ENCODE measurements around the gene SHF. TPM values are rescaled to one million over a fixed set of nuclear protein-coding genes. Genes with fewer than 3 reads are reported as not detected.

The SHF gene
- total RNA-seq, 4 donors from 2014 or later, result 4.4 to 10.0 (median 7.4) TPM

DNA sequence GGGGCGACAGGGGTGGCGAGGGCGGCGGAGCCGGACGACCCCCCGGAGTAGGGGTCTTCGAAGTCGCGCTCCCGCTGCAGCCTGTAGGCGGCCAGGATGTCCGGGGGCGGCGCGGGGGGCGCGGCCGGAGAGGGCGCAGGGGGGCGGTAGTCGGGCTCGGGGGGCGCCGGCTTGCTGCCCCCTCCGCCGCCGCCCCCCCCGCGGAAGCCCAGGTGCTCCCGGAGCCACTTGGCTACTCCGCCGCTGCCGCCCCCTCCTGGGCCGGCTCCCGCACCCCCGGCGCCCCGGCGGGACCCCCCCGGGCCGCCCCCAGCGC is 230 bp downstream of the SHF start:
- no CpG with 5 or more reads among the region's 43 CpGs for WGBS, 2 donors (ENCODE audit: low coverage in 1 of 2)
- peak overlapping the region; percentile 65 to 92 (median 90) for H3K27ac ChIP-seq
- no peak for TF ChIP-seq EP300 (IDR thresholded peaks at IDR 0.05)
- TF ChIP-seq, protein P1, sequence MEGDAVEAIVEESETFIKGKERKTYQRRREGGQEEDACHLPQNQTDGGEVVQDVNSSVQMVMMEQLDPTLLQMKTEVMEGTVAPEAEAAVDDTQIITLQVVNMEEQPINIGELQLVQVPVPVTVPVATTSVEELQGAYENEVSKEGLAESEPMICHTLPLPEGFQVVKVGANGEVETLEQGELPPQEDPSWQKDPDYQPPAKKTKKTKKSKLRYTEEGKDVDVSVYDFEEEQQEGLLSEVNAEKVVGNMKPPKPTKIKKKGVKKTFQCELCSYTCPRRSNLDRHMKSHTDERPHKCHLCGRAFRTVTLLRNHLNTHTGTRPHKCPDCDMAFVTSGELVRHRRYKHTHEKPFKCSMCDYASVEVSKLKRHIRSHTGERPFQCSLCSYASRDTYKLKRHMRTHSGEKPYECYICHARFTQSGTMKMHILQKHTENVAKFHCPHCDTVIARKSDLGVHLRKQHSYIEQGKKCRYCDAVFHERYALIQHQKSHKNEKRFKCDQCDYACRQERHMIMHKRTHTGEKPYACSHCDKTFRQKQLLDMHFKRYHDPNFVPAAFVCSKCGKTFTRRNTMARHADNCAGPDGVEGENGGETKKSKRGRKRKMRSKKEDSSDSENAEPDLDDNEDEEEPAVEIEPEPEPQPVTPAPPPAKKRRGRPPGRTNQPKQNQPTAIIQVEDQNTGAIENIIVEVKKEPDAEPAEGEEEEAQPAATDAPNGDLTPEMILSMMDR (IDR thresholded peaks at IDR 0.05), result no peak
- TF ChIP-seq POLR2A (IDR thresholded peaks at IDR 0.05), result no peak
- no peak for TF ChIP-seq POLR2AphosphoS5 (IDR thresholded peaks at IDR 0.05)
- H3K4me1 ChIP-seq, result peaks cover 0 to 41% (median 6%) of the 10 kb centered on the region in 3 donors
- peak overlapping the region; percentile 71 to 87 for H3K4me3 ChIP-seq
- ATAC-seq, result peak; percentile 13
- H3K36me3 ChIP-seq, result no peaks in the 10 kb centered on the region
- H3K27me3 ChIP-seq, result no peaks in the 10 kb centered on the region
- H3K9me3 ChIP-seq, result no peaks in the 10 kb centered on the region

DNA sequence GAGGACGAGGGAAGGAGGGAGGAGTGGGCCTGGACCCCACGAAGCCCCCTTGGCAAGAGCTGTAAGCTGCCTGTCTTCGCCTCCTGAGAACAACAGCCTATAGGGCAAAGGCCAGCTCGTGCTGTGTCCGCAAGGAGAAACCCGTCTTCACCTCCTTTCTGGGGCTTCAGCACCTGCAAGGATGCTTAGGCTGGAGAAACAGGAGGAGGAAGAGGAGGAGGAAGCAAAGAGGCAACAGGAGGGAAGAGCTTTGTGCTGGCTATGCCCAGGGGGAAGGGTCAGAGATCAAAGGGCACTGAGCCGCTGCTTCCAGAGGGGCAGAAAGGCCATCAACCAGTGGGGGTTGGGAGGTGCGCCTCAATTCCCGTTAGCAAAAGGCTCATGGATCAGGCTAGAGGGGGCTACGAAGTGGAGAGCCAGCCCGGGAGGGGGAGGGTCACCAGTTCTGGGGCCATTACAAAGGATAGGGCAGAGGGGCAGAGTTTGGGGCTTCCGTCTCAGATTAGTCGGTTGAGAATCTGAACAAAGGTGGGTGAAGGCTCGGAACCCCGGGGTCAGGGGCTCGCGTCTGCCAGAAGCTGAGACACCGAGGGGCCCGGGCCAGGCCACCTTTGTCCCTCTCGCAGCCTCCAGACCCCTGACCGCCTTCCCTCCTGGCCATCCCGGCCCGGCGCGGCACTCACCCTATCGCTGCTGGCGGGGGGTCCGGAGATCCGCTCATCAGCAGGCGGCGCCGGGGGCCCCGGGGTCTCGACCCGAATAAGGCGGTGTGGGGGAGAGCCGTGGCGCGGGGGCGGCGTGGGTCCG is 792 bp downstream of the SHF start:
- 4 to 9% methylated on average over 3 to 6 of the region's 42 CpGs for WGBS, 2 donors (ENCODE audit: low coverage in 1 of 2)
- H3K4me1 ChIP-seq, result peaks cover 0 to 41% (median 6%) of the 10 kb centered on the region in 3 donors
- peak; percentile 23 for ATAC-seq
- peak overlapping the region; percentile 65 to 92 (median 90) for H3K27ac ChIP-seq
- H3K27me3 ChIP-seq, result no peaks in the 10 kb centered on the region
- H3K9me3 ChIP-seq, result no peaks in the 10 kb centered on the region
- no peak for TF ChIP-seq POLR2A (IDR thresholded peaks at IDR 0.05)
- no peak for TF ChIP-seq EP300 (IDR thresholded peaks at IDR 0.05)
- TF ChIP-seq, protein P1 (IDR thresholded peaks at IDR 0.05), result no peak
- TF ChIP-seq POLR2AphosphoS5 (IDR thresholded peaks at IDR 0.05), result no peak
- H3K36me3 ChIP-seq, result no peaks in the 10 kb centered on the region
- H3K4me3 ChIP-seq, result peak overlapping the region; percentile 71 to 87

DNA sequence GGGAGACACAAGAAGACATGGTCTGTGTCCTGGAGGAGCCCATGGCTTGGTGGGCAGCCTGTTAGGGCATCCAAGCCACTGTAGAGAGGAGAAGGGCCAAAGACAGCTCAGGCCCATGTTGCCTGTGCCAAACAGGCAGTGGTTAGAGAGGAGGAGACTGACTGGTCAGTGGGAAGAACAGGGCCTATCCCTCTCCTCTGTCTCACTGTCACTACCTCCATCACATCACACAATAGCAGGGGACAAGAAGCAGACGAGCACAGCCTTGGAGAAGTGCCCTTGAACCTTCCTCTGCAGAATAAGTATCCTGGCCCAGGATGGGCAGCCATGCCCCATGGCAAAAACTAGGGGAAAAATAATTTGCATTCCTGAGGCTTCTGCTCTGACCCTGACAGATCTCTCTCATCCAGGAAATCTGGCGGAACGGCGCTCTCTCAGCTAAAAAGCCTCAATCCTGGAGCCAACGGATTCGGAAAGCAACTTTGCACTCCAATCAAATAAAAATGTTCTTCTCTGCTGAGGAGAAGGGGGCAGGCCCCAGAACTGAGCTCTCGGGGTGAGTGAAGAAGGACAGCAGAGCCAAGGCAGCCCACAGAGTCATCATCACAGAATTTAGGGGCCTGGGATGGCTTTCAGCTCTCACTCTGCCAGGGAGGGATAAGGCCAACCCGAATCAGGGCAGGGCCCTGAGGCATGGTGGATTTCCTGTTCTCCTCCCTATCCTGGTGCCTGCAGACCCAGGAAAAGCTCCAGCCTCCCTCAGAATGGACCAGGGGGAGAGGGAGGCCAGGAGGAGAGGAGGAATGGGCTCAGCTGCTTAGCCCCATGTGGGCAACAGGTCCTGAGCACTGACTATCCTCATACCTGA is 1.6 kb downstream of the SHF start:
- peak overlapping the region in 3 of 4 donors; percentile 90 to 92 (median 91) for H3K27ac ChIP-seq
- H3K4me3 ChIP-seq, result peak overlapping the region in 1 of 2 donors; percentile 87
- H3K9me3 ChIP-seq, result no peaks in the 10 kb centered on the region
- TF ChIP-seq, protein P1 (IDR thresholded peaks at IDR 0.05), result no peak
- no peaks in the 10 kb centered on the region for H3K36me3 ChIP-seq
- H3K4me1 ChIP-seq, result peaks cover 0 to 41% (median 6%) of the 10 kb centered on the region in 3 donors
- 30% methylated on average over 2 of the region's 8 CpGs; no CpG with 5 or more reads in 1 of the 2 donors for WGBS, 2 donors (ENCODE audit: low coverage in 1 of 2)
- no peak for ATAC-seq
- no peaks in the 10 kb centered on the region for H3K27me3 ChIP-seq

DNA sequence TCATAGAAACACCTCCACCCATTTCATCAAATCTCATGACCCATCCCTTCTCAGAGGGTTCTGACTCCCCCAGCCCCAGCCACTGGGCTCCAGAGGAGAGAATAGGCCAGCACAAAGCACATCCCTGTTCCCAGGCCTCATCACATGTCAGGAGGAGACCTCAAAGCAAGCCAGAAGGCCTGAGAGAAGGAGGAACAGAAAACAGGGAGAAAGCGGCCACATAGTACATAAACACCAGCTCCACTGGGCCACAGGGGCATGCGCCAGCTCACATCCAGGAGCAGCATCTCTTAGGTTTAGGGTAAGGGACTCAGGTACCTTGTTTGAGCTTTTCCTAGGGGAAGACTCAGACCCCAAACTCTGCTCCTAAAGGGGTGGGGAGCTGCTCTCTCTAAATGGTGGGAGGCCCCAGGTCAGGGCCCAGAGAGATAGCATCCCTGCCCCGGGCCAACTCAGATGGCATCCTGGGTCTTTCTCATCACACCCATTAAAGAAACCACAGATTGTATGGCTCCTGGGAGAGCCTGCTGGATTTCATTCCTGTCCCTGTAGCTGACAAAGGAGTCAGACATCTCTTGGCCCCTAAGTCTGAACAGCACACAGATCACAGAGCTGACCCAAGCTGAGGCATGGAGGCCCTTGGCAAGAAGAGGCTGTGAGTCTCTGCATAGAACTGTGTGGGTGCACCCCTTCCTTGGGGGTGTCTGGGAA is 2.5 kb downstream of the SHF start:
- Histone ChIP-seq H3K4me1 (peaks cover 0 to 41% (median 6%) of the 10 kb centered on the region in 3 donors), H3K36me3 (no peaks in the 10 kb centered on the region), H3K27me3 (no peaks in the 10 kb centered on the region), H3K4me3 (no peak overlapping the region), H3K9me3 (no peaks in the 10 kb centered on the region), H3K27ac (peak overlapping the region in 2 of 4 donors; percentile 90 to 91)
- TF ChIP-seq, protein P1 (IDR thresholded peaks at IDR 0.05), result no peak
- TF ChIP-seq POLR2A (IDR thresholded peaks at IDR 0.05) (no peak), POLR2AphosphoS5 (IDR thresholded peaks at IDR 0.05) (no peak), EP300 (IDR thresholded peaks at IDR 0.05) (no peak)
- no CpG with 5 or more reads among the region's 3 CpGs for WGBS, 2 donors (ENCODE audit: low coverage in 1 of 2)
- ATAC-seq, result no peak
